HG03469 (cell line): ENCODE measurements around the gene CD151.

Experiments
- ATAC-seq: cut with Tn5 transposase; IDR thresholded peaks from one replicate; pipeline ENCODE4 v1.9.1; 2021; ENCODE audit warnings: mild to moderate bottlenecking, moderate library complexity, moderate number of reproducible peaks; ENCODE audit not compliant: unreplicated experiment

CD151 gene

GRCh38 chr11:869399-870126 lies 36.8 kb downstream of the CD151 start:
- no peak for ATAC-seq

- ATAC-seq = no peak
These were observed 37.3 kb downstream of the CD151 start for GRCh38 chr11:870127-870413.

GRCh38 chr11:870418-870817 lies 37.7 kb downstream of the CD151 start:
- ATAC-seq = no peak

- ATAC-seq = no peak
These were observed 38.7 kb downstream of the CD151 start for GRCh38 chr11:871472-871871.

GRCh38 chr11:872799-873198 lies 40.0 kb downstream of the CD151 start:
- ATAC-seq = no peak

- no peak for ATAC-seq
These were observed 41.0 kb downstream of the CD151 start for GRCh38 chr11:873706-874105.

GRCh38 chr11:875203-875602 lies 42.5 kb downstream of the CD151 start:
- ATAC-seq = no peak

GRCh38 chr11:875769-876301 lies 43.1 kb downstream of the CD151 start:
- ATAC-seq = no peak

GRCh38 chr11:876545-876944 lies 43.8 kb downstream of the CD151 start:
- ATAC-seq = no peak

- ATAC-seq = no peak
These were observed 44.8 kb downstream of the CD151 start for GRCh38 chr11:877565-877964.

GRCh38 chr11:880447-880846 lies 47.7 kb downstream of the CD151 start:
- ATAC-seq = no peak

GRCh38 chr11:882596-882995 lies 49.8 kb downstream of the CD151 start:
- no peak for ATAC-seq

GRCh38 chr11:883527-883926 lies 50.8 kb downstream of the CD151 start:
- no peak for ATAC-seq

GRCh38 chr11:884578-885070 lies 51.9 kb downstream of the CD151 start:
- no peak for ATAC-seq

GRCh38 chr11:886568-886967 lies 53.8 kb downstream of the CD151 start:
- no peak for ATAC-seq

GRCh38 chr11:887589-887988 lies 54.8 kb downstream of the CD151 start:
- no peak for ATAC-seq
